DMS153 treated with DMSO at 0.1 percent for 48 hours (cell line): ENCODE data around the gene CAMTA1.

Experiments
- DNase-seq: peaks from one replicate; lab custom pipeline; 2025; ENCODE audit not compliant: unreplicated experiment; lab: John Stamatoyannopoulos, UW

CAMTA1 gene

DNA sequence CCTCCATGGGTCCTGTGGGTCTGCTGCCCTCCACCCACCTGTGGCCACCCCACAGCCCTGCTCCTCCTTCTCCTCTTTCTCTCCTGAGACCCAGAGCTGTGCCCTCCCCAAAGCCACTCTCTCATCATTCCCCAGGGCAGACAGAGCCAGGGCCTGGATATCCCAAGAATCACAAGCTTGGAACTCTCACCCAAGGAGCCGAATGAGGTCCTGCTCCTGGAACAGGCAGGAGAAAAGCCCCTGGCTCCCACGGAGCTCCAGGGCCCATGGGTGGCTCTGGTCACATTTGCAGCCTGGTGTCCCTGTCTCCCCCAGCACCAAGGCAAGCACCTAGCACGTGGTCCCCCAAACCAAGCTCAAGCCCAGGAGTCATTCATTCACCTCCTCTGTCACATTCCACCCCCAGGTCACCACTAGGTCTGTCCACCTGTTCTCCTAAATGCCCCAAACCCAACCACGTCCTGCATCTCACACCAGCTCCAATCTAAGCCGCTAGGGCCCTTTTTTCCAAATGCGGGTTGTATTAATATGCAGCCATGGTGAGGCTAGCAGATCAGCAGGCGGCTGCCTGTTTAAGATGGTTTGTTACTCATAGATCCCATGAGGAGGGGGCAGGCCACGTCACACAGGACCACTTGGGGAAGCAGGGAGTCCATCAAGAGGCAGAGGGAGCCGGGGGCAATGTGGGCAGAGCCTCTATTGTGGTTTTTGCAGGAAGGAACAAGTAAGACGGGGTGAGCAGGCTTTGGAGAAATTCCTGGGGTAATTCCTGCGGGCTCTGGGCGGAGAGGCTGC is 770.3 kb downstream of the CAMTA1 start:
- no peak for DNase-seq

DNA sequence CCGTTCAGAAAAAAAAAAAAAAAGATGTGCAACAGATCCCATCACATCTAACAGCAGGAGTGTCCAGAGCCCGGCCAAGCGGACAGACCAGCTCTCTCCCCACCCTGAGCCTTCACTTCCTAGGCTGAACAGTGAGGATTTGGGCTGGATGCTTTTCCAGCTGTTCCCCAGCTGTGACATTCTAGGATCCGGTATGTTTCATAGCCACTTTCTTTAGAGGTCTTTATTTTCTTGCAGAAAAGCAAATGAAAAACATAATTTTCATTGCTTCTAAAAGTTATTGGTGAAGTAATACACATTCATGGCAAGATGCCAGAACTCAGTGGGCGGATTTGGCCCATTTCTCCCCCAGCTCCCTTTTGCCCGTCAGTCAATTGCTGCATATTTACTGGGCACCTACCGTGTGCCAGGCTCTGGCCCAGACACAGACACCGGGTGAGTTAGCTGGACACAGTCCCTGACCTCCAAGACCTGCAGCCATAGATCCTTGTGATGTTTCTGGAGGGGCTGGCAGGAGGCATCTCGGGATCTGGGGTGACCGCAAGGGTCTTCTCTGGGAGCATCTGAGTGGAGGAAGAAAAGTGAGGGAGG is 772.1 kb downstream of the CAMTA1 start:
- DNase-seq = no peak

DNA sequence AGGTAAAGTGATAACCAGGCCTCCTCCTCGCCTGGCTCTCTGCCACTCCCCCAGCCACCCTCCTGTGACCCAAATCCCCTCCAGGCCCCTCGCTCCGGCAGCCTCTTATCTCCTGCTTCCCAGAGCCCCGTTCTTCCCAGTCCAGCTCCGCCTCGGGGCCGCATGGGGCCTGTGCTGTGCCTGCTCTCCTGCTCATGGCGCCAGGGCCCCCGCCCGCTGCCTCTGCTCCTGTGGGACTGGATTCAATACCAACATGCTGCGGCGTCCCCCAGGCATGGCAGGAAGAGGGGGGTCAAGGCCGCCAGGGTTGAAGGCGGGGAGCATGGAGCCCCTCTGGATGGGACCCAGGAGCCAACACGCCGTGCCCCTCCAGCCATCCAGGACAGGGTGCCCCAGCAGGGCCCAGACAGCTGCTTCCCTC is 772.8 kb downstream of the CAMTA1 start:
- DNase-seq = no peak

DNA sequence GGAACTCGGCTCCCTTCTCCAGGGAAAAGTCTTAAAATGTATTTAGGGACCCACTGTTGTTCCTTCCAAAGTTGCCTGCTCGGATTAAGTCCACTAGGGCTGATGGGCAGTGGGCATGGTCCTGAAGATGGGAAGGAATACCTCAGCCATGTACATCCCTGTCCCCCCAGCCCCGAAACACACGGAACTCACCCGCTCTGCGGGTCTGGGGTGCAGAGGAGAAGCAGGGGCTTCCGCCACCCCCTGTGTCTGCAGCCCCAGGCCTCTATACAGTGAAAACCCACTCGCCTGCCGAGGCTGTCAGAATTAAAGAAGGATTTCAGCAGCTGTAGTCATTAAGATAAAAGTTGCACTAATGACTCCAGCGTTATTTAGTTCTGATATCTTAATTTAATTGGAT is 773.2 kb downstream of the CAMTA1 start:
- DNase-seq = no peak

DNA sequence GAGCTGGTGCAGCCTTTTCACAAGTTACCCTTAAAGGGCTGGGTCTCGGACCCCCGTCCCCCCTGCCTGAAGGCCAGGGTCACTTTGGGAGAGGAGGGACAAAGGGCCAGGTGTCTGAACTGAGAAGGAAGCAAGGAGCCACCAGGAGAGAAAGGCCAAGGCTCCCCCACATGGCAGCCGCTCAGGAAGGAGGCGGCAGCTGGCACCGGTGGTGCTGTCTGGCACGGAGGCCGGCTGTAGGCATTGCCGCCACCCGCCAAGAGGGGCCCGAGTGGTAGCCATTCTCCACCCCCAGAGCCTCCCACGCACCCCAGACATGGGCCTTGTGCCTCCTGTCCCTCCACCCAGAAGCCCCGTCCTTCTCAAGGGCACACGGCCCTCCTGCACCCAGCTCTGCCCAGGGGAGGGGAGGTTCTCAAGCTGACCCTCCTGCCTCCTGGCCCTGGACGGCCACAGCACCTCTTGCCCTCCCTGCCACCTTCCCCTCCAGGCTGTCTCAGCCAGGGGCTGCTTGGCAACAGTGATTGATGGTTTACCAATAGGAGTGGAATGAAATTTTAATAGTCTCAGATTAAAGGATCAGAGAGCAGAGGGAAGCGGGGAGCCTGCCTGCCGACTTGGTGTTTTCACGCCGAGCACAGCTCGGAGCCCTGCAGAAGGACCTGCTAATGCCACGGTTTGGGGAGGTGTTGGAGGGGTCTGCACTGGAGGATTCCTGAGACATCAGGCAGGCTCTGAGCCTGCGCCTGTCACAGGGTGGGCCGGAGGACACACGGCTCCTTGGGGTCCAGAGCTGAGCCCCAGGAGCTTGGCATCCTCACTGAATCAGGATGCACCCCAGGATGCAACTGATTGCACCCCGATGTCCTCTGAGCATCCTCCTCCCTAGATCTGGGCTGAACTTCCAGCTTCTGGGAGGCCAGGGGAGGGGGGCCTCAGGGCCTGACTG is 773.9 kb downstream of the CAMTA1 start:
- DNase-seq = no peak

DNA sequence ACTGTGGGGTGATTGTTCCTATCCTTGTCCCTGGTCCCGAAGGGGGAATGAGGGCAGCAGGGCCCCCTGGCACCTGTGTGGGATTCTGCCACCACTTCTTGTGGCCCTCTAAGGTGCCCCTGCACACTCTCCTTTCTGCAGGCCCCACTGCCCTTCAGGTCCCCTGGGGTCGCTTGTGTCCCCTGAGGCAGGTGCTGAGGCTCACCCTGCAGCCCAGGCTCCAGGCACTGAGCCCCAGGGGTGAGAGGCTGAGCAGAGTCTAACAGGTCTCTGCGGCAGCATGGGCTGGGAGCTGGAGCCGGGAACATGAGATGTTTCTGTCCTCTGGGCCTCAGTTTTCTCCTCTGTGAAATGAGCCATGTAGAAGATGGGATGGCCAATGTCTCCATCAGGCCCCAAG is 774.9 kb downstream of the CAMTA1 start:
- no peak for DNase-seq

DNA sequence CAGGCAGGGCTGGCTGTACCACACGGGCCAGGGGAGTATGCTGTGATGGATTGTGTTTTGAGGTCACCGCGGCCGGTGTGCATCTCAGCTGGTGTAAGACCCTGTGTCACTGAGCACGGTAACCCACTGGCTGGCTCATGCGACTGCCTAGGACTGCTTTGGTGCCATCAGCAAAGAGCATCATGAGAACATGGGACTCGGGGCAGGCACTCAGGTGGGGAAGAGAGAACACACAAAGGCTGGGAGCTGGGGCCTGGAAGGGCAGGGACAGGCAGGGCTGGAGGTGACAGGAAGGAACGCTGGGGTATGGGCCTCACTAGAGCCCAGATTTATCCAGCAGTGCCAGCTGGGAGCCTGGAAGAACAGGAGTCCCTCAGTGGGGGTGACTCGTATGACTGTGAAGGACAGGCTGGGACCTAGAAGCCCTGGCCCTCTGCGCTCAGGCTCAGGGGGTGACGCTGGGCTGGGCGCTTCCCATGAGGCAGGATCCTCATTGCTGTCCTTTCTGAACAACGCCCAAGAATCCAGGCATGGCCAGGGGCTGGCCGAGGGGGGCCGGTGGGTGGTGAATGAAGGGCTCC is 775.4 kb downstream of the CAMTA1 start:
- no peak for DNase-seq

DNA sequence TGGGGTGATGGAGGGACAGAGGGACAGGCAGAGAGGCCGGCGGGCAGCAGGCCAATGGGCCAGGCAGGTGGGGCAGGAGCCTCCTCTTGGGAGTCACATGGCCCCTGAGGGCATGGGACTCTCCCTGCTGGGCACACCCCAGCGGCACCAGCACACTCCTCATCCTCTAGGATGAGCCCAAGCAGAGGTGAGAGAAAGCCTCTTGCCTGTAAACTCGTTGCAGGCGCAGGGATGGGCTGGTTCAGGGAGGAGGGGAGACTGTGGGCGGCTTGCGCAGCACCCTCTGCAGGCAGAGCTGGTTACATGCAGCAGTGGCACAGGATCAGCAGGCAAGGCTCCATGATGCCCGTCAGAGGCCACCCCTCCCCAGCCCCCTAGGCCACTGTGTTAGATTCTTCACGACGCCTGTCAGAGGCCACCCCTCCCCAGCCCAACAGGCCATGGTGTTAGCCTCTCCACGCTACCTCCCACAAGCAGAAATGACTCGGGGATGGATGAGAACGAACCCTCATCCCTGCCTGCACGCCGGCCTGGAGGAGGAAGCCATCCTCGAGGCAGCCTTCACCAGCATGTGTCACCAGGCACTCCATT is 776.2 kb downstream of the CAMTA1 start:
- DNase-seq = no peak

DNA sequence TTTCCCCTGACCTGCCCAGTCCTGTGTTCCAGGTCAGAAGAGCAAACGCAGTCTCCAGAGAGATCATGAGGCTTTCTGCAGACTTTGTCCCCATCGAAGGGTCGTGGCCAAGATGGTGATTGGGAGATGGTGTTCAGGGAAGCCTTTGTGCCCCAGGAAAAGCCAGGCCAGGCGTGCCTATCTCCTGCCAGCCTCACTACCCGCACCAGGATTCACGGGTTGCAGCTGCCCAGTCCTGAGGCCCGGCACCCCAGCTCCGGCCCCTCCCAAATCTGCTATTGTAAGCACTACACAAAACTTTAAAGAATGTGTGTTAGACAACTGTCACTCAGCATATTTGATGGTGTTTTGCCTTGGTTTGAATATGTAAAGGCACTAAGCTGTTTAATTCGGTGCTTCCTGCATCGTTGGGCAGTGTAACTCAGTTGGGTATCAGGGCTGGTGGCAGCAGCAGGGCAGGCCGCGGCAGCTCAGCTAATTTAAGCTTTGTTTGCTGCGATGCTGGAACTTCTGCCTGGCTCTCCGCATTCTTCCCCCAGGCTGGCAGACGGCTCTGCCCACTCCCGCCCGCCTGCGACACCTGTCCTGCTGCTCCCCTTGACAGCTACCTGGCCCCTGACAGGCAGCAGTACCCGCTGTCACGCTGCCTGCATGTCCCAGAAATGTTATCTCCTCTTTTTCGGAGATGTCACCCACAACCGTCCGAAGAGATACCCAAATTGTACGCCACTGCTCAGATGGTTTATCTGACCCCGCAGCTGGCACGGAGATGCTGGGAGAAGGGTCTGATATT is 776.9 kb downstream of the CAMTA1 start:
- no peak for DNase-seq

DNA sequence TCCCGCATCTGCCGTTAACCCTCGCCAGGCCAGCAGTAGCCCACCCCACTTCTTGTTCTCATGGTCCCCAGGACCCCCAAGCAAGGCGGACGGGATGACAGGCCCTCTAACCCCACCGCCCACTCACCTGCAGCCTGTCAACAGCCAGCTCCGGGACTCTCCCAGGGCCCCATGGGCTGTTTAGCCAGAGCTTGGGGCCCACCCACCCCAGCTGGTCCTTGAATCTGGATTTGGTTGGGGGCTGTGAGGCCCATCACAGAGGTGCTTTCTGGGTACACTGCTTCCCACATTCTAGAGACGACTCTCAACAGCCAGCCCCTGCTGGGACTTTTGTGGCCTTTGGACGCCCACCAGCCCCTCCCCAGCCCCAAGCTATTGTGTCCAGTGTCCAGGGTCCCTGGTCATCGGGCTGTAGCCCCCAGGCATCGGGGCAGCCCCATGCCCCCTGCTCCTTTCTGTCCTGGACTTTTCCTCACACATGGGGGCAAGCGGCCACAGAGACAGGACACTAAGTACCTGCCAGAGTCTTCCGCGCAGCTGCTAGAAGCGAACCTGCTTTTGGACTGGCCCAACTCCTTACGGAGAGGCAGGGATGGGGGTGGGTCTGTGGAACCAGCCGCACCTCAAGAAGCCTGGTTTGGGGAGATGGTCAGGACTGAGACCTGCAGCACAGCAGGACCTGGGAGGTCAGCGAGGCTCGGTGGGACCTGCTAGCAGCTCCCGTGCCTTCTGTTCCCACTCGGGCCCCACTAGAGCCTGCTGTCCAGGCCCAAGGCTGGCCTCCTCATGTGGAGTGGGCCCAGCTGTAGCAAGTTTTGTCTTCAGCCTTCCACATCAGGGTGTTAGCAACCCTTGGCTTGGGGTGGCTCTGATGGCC is 777.7 kb downstream of the CAMTA1 start:
- no peak for DNase-seq

DNA sequence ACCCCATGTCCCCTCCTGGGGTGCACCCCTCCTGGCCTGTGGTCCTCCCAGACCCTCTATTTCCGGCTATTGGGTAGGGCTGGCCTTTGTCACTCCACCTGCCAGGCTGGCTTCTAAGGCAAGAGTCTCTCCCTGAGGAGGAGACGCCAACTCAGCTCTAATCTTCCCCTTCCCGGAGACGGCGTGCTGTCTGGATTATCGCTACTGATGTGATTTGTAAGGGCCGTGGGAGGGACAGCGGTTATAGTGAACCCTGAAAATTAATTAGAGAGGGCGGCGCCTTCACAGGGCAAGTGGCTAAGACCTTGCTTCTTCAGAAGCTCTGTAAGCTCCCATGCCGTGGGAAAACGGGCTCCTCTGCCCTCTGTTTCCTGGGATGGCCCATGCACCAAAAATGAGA is 778.9 kb downstream of the CAMTA1 start:
- no peak for DNase-seq

DNA sequence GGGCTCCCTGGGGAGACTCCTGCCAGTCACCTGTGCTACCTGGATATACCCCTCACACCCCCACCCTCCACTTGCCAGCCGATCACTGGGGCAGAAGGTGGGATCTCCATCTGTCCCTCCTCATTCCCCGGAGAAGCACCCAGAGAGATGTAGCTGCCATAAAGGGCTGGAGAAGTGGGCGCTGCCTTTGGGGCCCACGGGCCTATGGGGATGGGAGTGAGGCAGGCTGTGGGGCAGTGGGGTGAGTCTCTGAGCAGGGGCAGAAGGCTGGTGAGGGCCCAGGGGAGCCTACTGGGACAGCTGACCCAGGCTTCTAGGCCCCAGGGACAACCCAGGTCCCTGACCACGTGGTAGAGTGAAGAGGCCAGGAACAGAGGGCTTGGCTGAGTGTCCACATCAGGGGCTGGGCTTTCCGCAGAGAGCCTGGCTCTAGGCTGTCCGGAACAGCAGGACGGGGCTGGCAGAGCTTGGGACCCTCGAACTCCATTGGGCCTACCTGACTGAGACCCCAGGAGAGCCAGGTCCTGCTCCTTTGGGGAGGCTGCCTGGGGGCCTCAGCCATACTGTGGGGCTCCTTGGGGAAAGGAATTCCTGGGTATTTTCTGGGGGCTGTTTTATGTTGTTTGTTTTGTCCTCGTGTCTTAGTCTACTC is 780.0 kb downstream of the CAMTA1 start:
- no peak for DNase-seq

DNA sequence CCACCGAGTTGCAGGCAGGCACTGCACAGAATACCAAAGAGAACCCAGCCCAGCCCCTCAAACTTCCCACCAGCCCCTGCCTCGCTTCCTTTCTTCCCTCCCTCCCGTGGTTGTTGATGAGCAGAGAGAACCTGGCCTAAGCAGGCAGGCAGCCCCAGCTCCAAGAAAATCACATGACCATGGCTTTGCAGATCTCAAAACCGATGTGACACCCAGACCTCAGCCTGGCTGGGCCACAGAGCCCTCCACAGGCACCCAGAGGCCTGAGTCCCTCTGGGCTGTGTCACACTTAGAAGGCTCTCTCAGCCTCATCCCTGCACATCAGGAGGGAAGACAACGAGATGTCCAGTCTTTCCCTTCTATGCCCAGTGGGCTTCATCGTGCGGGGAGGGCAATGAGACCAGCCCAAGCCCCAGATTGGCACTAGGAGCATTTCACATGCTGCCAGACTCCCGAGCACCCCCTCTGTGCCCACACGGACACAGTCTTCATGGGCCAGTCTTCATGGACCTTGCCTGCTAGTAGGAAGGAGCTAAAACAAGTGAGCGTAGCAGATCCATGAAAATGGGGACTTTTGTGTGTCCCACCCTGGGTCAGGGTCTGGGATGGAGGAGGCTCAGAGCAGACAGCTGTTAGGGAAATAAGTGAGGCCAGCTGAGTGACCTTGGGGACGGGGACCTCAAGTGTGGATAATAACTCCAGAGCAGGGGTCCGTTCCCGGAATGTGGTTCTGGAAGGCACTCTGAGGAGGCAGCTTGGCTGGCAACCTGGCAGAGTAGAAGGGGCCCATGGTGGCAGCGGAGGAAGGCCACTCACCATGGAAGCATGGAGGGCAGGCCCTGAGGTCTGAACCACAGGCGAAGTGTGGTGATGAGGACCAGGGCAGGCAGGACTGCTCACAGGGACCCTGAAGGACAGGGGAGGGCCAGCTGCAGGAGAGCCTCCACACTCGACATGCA is 781.4 kb downstream of the CAMTA1 start:
- no peak for DNase-seq

DNA sequence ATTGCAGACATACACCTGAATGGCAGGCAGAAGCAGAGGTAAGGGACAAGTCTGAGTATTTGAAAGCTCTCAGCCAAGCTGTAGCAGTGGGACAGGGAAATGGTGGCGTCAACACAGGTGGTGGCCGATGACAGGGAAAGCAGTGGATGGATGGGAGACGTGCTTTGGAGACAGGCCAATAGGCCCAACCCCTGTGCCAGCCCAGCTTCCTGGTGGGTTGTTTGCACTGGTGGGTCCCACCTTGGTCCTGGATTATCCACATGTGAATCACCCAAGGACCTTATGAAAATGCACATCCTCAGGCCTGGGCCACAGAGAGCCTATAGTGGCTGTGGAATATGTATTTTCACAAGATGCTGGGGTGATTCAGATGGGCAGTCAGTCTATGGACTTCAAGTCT is 782.1 kb downstream of the CAMTA1 start:
- DNase-seq = no peak

DNA sequence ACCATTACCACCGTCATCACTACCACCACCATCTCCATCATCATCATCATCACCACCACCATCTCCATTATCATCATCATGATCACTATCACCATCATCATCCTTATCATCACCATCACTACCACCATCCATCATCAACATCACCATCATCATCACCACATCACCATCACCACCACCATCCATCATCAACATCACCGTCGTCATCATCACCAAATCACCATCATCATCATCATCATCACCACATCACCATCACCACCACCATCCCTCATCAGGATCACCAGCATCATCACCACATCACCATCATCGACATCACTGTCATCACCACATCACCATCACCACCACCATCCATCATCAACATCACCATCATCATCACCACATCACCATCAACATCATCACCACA is 782.8 kb downstream of the CAMTA1 start:
- no peak for DNase-seq

DNA sequence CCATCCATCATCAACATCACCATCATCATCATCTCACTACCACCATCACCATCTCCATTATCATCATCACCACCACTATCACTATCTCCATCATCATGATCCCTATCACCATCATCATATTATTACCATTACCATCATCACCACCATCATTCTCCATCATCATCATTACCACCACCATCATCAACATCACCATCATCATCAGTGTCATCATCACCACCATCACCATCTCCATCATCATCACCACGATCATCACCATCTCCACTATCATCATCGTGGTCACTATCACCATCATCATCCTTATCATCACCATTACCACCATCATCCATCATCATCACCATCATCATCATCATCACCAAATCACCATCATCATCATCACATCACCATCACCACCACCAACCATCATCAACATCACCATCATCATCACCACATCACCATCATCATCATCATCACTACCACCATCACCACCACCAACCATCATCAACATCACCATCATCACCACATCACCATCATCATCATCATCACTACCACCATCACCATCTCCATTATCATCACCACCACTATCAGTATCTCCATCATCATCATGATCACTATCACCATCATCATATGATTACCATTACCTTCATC is 783.8 kb downstream of the CAMTA1 start:
- DNase-seq = no peak

DNA sequence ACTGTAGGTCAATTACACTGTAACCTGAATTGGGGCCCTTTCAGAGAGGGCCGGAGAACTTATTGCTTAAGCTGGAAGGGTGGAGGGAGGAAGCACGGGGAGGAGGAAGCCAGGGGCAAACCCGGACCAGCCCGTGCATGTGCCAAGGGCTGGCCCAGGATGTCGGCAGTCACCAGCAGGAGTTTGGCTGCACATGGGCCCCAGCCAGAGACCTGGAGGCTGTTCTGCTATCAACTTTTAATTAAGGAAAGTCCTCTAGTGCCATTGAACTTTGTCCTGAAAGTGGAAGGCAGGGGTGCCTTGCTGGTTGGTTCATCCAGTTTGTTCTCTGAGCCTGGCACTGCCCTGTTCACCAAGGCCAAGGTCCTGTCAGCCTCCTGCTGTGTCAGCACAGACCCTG is 785.1 kb downstream of the CAMTA1 start:
- no peak for DNase-seq
